ENCODE results near the gene HOXB6. TPM values are rescaled to one million over a fixed set of nuclear protein-coding genes. Genes with fewer than 3 reads are reported as not detected.

The HOXB6 gene
- polyA plus RNA-seq, 1 experiment: not detected

DNA sequence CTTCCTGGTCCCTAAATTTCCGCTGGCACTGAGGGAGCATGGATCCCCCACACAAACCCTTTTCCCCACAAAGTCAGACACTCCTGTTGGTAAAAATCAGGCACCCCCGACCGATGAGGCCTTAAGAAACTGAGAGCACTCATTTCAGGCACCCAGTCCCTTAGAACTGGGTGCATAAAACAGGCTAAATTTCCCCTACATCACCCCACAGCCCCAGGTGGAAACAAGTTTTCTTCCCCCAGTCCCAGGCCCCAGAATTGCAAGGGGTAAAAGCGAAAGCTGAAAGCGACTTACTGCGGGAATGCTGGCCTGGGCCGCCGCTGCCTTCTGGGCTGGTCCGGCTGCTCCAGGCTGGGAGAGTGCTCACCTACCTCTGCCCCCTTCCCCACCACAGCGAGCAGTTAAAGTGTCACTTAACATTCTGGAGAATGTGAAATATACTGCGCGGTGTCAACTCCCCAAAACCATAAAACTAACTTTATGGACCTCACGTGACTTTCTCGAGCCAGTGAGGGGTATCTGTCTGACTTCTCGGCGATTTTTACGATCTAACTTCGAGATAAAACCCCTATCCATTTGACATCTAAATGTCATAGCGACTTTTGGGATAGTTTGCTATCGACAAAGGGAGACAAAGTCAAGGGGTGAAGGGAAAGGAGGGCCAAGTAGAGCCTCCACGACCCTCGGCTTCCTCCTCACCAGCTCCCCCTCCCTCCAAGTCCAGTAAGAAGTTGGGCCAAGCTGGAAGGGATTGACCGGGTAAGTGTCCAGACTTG, 14.8 kb downstream of the HOXB6 start, which contains the start of gene HOXB3:
HOXB3 (minus strand) TSS at position 411 of the 776 bp plus-strand sequence. CDS start 37,767 bp downstream, outside the sequence.
- POLR2A ChIA-PET: no interaction called here
- TF ChIP-seq, protein P1, sequence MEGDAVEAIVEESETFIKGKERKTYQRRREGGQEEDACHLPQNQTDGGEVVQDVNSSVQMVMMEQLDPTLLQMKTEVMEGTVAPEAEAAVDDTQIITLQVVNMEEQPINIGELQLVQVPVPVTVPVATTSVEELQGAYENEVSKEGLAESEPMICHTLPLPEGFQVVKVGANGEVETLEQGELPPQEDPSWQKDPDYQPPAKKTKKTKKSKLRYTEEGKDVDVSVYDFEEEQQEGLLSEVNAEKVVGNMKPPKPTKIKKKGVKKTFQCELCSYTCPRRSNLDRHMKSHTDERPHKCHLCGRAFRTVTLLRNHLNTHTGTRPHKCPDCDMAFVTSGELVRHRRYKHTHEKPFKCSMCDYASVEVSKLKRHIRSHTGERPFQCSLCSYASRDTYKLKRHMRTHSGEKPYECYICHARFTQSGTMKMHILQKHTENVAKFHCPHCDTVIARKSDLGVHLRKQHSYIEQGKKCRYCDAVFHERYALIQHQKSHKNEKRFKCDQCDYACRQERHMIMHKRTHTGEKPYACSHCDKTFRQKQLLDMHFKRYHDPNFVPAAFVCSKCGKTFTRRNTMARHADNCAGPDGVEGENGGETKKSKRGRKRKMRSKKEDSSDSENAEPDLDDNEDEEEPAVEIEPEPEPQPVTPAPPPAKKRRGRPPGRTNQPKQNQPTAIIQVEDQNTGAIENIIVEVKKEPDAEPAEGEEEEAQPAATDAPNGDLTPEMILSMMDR (IDR thresholded peaks at IDR 0.05; ENCODE audit: insufficient read depth, low read depth, low read length): no peak
- H3K27me3 ChIP-seq (ENCODE audit: control insufficient read depth, insufficient read depth, low read length): peaks cover 80% of the 10 kb centered on the region
- no peak for DNase-seq (ENCODE audit: low read depth)
- CTCF ChIA-PET: interaction anchor here (1.9 to 2.8 kb wide), 2 partner anchors 23 to 254 kb away, joined by 4 to 16 read pairs; no protein-coding TSS in a partner anchor
- H3K4me3 ChIP-seq (ENCODE audit: low read depth, low read length): no peak within 1 kb of the TSS
- no peaks in the 10 kb centered on the region for H3K36me3 ChIP-seq (ENCODE audit: control insufficient read depth, insufficient read depth, low read length)

DNA sequence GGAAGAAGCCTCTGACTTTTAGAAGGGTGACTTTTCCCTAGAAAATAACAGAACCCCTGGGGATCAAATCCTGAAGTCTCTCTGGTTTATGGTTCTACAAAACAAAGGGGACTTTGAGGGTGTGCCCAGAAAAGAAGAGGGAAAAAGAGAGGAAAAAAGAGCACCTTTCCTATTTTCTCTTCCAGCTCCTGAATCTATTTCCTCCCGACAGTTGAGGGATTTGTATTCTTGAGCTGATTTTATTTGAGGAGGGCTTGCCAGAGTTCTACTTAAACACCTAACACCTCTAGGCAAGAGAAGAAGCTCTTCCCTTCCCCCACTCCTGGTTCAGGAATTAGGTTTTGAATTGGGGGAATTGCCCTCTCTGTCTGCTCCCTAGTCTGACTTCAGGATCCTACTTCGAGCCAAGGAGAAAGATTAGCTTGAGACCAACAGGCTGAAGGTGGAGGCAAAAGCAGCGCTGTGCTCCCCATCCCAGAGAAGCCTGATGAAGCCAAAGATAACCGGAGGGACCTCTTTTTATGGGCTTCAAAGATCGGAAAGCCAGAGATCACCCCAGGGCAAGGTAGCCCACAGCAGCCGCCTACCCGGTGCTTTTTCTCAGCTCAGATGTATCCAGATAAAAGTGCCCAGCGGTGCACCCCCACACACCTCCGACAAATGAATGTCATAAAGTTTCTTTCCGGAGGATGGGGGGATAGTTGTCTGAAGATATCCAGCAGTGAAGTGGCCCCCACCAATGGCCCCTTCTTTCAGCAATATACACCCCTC, 15.5 kb downstream of the HOXB6 start:
- H3K27me3 ChIP-seq (ENCODE audit: control insufficient read depth, insufficient read depth, low read length): peaks cover 77% of the 10 kb centered on the region
- no peak for DNase-seq (ENCODE audit: low read depth)

DNA sequence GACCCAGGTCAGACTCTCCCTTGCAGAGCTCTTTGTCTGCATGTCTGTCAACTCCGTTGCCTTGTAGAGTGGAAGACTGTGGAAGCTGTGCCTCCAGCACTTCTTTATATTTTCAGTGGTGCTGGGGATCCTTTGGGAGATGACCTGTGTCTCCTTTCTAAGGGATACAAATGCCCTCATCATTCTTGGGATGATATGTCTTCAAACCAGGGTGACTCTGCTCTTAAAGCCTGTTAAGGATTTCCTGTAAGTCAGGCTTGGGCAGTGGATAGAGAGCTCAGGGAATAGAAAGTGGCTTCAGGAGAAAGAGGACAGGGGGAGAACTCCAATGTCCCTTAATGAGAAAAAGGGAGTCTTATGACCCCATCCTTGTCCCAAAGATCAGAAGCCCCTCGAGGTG, 16.3 kb downstream of the HOXB6 start:
- no peak overlapping the region for H3K4me3 ChIP-seq (ENCODE audit: low read depth, low read length)
- TF ChIP-seq, protein P1 (IDR thresholded peaks at IDR 0.05; ENCODE audit: insufficient read depth, low read depth, low read length): no peak
- peaks cover 75% of the 10 kb centered on the region for H3K27me3 ChIP-seq (ENCODE audit: control insufficient read depth, insufficient read depth, low read length)
- H3K36me3 ChIP-seq (ENCODE audit: control insufficient read depth, insufficient read depth, low read length): no peaks in the 10 kb centered on the region
- no peak for DNase-seq (ENCODE audit: low read depth)
- POLR2A ChIA-PET: no interaction called here
- CTCF ChIA-PET: interaction anchor here (0.6 to 2.8 kb wide), 8 partner anchors 30 to 280 kb away, joined by 3 to 16 read pairs (median 5); no protein-coding TSS in a partner anchor

More for the DNA sequence above, 15.5 kb downstream of the HOXB6 start:
- ChIA-PET POLR2A (no interaction called here), CTCF (interaction anchor here (1.2 to 2.8 kb wide), 5 partner anchors 29 to 281 kb away, joined by 4 to 16 read pairs (median 7); no protein-coding TSS in a partner anchor)
- no peaks in the 10 kb centered on the region for H3K36me3 ChIP-seq (ENCODE audit: control insufficient read depth, insufficient read depth, low read length)
- TF ChIP-seq, protein P1 (IDR thresholded peaks at IDR 0.05; ENCODE audit: insufficient read depth, low read depth, low read length): no peak
- H3K4me3 ChIP-seq (ENCODE audit: low read depth, low read length): no peak overlapping the region

DNA sequence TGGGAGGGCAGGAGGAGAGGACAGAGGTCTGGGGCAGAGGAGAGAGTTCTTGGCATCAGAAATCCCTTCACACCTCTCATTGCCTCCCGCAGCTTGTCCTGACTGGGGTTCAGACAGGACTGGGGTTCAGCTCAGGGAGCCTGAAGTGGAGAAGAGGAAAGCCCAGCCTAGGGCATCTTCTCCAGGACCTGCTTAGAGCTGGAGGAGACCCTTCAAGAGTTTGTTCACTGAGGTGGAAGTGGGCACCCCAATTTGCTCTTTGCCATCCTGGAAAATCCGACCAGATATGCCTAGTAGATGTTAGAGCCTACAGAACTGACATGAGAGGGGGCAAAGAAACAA, 16.7 kb downstream of the HOXB6 start:
- DNase-seq (ENCODE audit: low read depth): no peak
- Histone ChIP-seq H3K4me3 (ENCODE audit: low read depth, low read length) (no peak overlapping the region), H3K36me3 (ENCODE audit: control insufficient read depth, insufficient read depth, low read length) (no peaks in the 10 kb centered on the region), H3K27me3 (ENCODE audit: control insufficient read depth, insufficient read depth, low read length) (peaks cover 76% of the 10 kb centered on the region)
- CTCF ChIA-PET: interaction anchor here (0.6 to 2.8 kb wide), 10 partner anchors 30 to 280 kb away, joined by 3 to 16 read pairs (median 4); no protein-coding TSS in a partner anchor
- POLR2A ChIA-PET: no interaction called here
- TF ChIP-seq, protein P1 (IDR thresholded peaks at IDR 0.05; ENCODE audit: insufficient read depth, low read depth, low read length): no peak

Measured in BJ (cell line).